CD4-positive, alpha-beta T cell treated with Interleukin-15 for 4 hours (primary cell): Measurements from ENCODE around the gene ACOT8.
"Not testable (repeated sequence)": the region's sequence is repeated elsewhere in the genome, so short reads cannot be mapped to it uniquely, and the experiment has no call there.

ENCODE experiments used
- DNase-seq: peaks from one replicate; pipeline ENCODE4 v3.0.0-alpha.2; 2020; ENCODE audit warnings: low spot score

ACOT8 gene

GRCh38 chr20:45857114-45857881, at the start of gene ACOT8, which contains the start of gene ZSWIM3:
ACOT8 (minus strand) TSS chr20:45857392; CDS start chr20:45857315, 77 bp downstream.
ZSWIM3 (plus strand) TSS chr20:45857614; CDS start chr20:45857826, 212 bp downstream.
- DNase-seq, result peak; percentile 100

GRCh38 chr20:45905505-45906079, 48.4 kb upstream of the ACOT8 start:
- no peak for DNase-seq

GRCh38 chr20:45904583-45905504, 47.7 kb upstream of the ACOT8 start:
- DNase-seq, result no peak

- no peak for DNase-seq
These were observed 45.1 kb upstream of the ACOT8 start for GRCh38 chr20:45902199-45902701.

- not testable (repeated sequence) for DNase-seq
These were observed 44.1 kb upstream of the ACOT8 start for GRCh38 chr20:45901332-45901731.

DNA sequence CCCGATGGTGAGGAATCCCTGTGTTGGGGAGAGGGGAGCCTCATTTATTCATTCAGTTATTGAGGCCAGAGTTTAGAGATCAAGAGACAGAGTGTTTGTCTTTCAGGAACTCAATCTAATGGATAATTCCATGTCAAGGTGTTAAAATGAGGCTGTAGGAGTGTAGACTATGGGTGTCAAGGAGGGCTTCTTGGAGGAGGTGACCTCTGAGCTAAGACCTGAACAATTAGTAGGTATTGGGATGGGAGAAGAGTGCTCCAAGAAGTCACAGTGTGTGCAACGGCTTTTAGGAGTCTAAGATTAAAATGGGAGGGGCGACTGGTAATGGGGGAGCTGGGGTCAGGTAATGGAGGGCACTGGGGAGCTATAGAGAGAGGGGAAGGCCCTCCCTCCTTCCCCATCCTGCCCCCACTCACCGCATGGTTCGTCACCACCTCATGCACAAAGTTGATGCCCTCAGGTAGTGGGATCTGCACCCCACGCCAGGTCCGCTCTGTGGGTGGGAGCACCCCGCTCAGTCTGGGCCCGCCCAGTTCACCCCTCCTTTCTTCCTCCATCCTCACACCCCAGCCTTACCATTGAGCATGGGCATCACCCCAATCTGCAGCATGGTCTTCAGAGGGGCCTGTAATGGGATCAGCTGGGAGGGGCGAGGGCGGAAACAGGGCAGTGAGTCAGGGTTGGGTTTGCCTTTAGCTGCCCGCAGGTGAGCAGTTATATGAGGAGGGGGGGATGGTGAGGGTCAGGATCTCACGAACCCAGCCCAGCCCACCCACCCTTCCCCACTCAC, 42.0 kb upstream of the ACOT8 start:
- DNase-seq, result no peak

GRCh38 chr20:45898285-45898684, 41.1 kb upstream of the ACOT8 start:
- no peak for DNase-seq

- no peak for DNase-seq
These were observed 40.5 kb upstream of the ACOT8 start for GRCh38 chr20:45897692-45898091.

- DNase-seq, result no peak
These were observed 40.1 kb upstream of the ACOT8 start for GRCh38 chr20:45897289-45897688.

GRCh38 chr20:45896641-45897161, 39.5 kb upstream of the ACOT8 start:
- no peak for DNase-seq

- no peak for DNase-seq
These were observed 37.6 kb upstream of the ACOT8 start for GRCh38 chr20:45894797-45895196.

GRCh38 chr20:45893831-45894230, 36.6 kb upstream of the ACOT8 start:
- DNase-seq, result no peak

DNA sequence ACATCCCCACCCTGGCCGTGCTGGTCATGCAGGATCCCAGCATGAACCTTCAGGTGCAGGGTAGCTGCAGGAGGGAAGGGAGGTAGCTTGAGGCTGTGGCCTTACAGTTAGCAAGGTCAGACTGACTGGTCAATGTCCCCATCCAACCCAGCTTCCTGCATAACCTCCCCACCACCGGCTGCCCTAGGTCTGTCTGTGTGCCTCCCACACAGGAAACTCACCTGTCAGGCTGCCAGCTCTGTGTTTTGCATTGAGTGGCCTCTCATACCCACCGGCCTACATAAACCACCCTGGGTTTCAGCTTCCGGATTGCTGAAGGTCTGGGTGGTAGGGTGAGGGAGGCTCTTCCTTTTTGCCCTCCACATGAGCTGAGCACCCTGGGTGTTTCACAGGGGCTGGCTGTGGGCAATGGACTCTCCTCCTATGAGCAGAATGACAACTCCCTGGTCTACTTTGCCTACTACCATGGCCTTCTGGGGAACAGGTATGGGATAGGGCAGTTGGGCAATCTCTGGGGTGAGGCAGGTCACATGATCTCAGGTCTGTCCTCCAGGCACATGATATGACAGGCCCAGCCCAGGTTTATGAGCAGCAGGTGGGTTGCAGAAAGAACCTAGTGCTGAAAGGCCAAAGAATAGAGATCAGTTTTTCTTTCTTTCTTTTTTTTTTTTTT, 35.8 kb upstream of the ACOT8 start:
- peak; percentile 20 for DNase-seq

GRCh38 chr20:45892049-45892825, 35.0 kb upstream of the ACOT8 start:
- no peak for DNase-seq

- peak; percentile 78 for DNase-seq
These were observed 34.1 kb upstream of the ACOT8 start, which contains the start of the genes CTSA and NEURL2 for GRCh38 chr20:45890985-45891983. CTSA (plus strand) TSS chr20:45891335; CDS start chr20:45891569, 234 bp downstream. NEURL2 (minus strand) TSS chr20:45891208; CDS start chr20:45890991, 217 bp downstream.

- DNase-seq, result peak; percentile 36
These were observed 33.1 kb upstream of the ACOT8 start for GRCh38 chr20:45890077-45890984.

GRCh38 chr20:45888681-45889080, 31.5 kb upstream of the ACOT8 start:
- no peak for DNase-seq
